ENCODE measurements around the gene KDM6B.

Gene KDM6B

GRCh38 chr17:7818026-7818425 lies 16.0 kb upstream of the KDM6B start:
- in situ Hi-C loops (cut with HindIII; ENCODE audit: low pct_ligation_motif_present, low pct_unique_long_range_greater_than_20kb, low sequenced_read_pairs), result no loop called here
- DNase-seq, result no peak

GRCh38 chr17:7818746-7819645 lies 15.0 kb upstream of the KDM6B start:
- in situ Hi-C loops (cut with HindIII; ENCODE audit: low pct_ligation_motif_present, low pct_unique_long_range_greater_than_20kb, low sequenced_read_pairs), result no loop called here
- no peak for DNase-seq

- in situ Hi-C loops (cut with HindIII; ENCODE audit: low pct_ligation_motif_present, low pct_unique_long_range_greater_than_20kb, low sequenced_read_pairs), result no loop called here
These were observed 13.8 kb upstream of the KDM6B start for GRCh38 chr17:7820231-7820630.

GRCh38 chr17:7822126-7822525 lies 11.9 kb upstream of the KDM6B start:
- no peak for DNase-seq
- in situ Hi-C loops (cut with HindIII; ENCODE audit: low pct_ligation_motif_present, low pct_unique_long_range_greater_than_20kb, low sequenced_read_pairs), result no loop called here

More at GRCh38 chr17:7820231-7820630, 13.8 kb upstream of the KDM6B start:
- DNase-seq, result no peak

- in situ Hi-C loops (cut with HindIII; ENCODE audit: low pct_ligation_motif_present, low pct_unique_long_range_greater_than_20kb, low sequenced_read_pairs), result no loop called here
- no peak for DNase-seq
These were observed 10.4 kb upstream of the KDM6B start for GRCh38 chr17:7823581-7824001.

- in situ Hi-C loops (cut with HindIII; ENCODE audit: low pct_ligation_motif_present, low pct_unique_long_range_greater_than_20kb, low sequenced_read_pairs), result no loop called here
- no peak for DNase-seq
These were observed 9.7 kb upstream of the KDM6B start for GRCh38 chr17:7824021-7824924.

GRCh38 chr17:7825206-7825990 lies 8.6 kb upstream of the KDM6B start:
- in situ Hi-C loops (cut with HindIII; ENCODE audit: low pct_ligation_motif_present, low pct_unique_long_range_greater_than_20kb, low sequenced_read_pairs), result no loop called here
- no peak for DNase-seq

- DNase-seq, result no peak
- in situ Hi-C loops (cut with HindIII; ENCODE audit: low pct_ligation_motif_present, low pct_unique_long_range_greater_than_20kb, low sequenced_read_pairs), result no loop called here
These were observed 3.4 kb upstream of the KDM6B start for GRCh38 chr17:7830616-7831015.

- in situ Hi-C loops (cut with HindIII; ENCODE audit: low pct_ligation_motif_present, low pct_unique_long_range_greater_than_20kb, low sequenced_read_pairs), result no loop called here
- no peak for DNase-seq
These were observed 2.8 kb upstream of the KDM6B start for GRCh38 chr17:7831233-7831632.

- DNase-seq, result no peak
- in situ Hi-C loops (cut with HindIII; ENCODE audit: low pct_ligation_motif_present, low pct_unique_long_range_greater_than_20kb, low sequenced_read_pairs), result no loop called here
These were observed 1.6 kb upstream of the KDM6B start for GRCh38 chr17:7832431-7832830.

GRCh38 chr17:7833011-7833794 lies 814 bp upstream of the KDM6B start:
- no peak for DNase-seq
- in situ Hi-C loops (cut with HindIII; ENCODE audit: low pct_ligation_motif_present, low pct_unique_long_range_greater_than_20kb, low sequenced_read_pairs), result no loop called here

- DNase-seq, result peak; percentile 21
- in situ Hi-C loops (cut with HindIII; ENCODE audit: low pct_ligation_motif_present, low pct_unique_long_range_greater_than_20kb, low sequenced_read_pairs), result no loop called here
These were observed 532 bp downstream of the KDM6B start for GRCh38 chr17:7834542-7834956.

GRCh38 chr17:7834957-7835813 lies 1.2 kb downstream of the KDM6B start:
- DNase-seq, result peak; percentile 99
- in situ Hi-C loops (cut with HindIII; ENCODE audit: low pct_ligation_motif_present, low pct_unique_long_range_greater_than_20kb, low sequenced_read_pairs), result no loop called here

GRCh38 chr17:7835814-7836595 lies 2.0 kb downstream of the KDM6B start:
- peak; percentile 71 for DNase-seq
- in situ Hi-C loops (cut with HindIII; ENCODE audit: low pct_ligation_motif_present, low pct_unique_long_range_greater_than_20kb, low sequenced_read_pairs), result no loop called here

GRCh38 chr17:7836596-7837407 lies 2.8 kb downstream of the KDM6B start:
- peak; percentile 97 for DNase-seq
- in situ Hi-C loops (cut with HindIII; ENCODE audit: low pct_ligation_motif_present, low pct_unique_long_range_greater_than_20kb, low sequenced_read_pairs), result no loop called here

All from ACHN (cell line).